Frontal cortex (tissue), 4 donors: ENCODE data around the gene LAG3. TPM values are rescaled to one million over a fixed set of nuclear protein-coding genes. Genes with fewer than 3 reads are reported as not detected.

ENCODE experiments used
- DNase-seq, 2 donors: peaks; one replicate each; pipeline ENCODE4 v3.0.0; 2012; ENCODE audit warnings: low spot score in 2 of 2
- FAIRE-seq: peaks from 2 replicates; lab custom pipeline; 2012; peaks lifted over from hg19 to GRCh38; lab: Jason Lieb, UNC
- total RNA-seq: library from RNA; depleted of rRNA; stranded (reverse); fragments of >200 nt; gene quantifications from one replicate; pipeline ENCODE4 v1.2.3, GENCODE V29; 2014
- donor health status: control.
- donor health status: control.
- donor health status: control.

Gene LAG3
- total RNA-seq, 1 donor from 2014 or later, result under 0.01 TPM

DNA sequence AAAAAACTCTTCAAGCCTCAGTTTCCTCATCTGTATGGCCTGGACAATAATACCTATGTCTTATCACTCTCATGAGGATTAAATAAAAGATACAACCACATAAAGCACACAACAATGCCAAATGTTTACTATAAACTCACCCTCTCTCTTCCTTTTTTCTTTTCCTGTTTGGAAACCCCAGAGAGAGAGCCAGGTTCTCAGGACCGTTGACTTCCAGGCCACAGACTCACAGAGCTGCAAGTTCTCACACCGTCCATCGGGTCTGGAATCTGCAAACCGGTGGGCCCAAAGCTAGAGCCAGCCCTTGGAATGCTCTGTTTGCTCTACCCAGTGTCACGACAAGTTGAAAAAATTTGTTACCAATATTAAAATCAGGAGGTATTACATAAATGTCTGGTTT, 12.4 kb downstream of the LAG3 start:
- DNase-seq, result no peak
- no peak for FAIRE-seq

DNA sequence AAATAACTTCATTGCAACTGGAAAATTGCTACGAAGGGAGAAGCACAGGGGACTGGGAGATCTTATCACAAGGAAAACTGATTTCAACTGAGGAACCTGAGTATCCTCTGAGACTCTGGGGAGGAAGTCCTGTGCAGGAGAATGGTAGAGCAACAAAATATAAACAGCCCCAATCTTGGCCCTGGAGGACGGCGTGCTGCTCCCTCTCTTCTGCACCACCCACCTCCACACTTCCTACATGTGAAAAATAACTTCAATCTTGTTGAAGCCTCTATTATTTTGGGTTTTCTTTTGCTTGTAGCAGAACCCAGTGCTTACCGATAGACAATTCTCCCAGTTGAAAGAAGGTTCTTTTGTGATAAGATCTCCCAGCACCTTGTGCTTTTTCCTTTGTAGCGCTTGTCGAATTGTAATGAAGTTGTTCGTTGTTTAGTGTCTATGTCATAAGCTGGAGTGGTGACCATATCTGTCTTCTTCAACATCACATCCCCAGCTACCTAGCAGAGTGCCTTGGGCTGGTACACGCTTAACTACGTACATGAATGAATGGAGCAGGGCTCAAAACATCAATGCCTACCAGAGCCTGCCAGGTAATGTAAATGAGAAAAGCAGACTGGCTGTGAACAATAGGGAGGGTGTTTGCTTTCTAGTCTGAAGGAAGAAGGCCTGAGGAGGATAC, 14.2 kb downstream of the LAG3 start:
- FAIRE-seq (no peak), DNase-seq (no peak)

GRCh38 chr12:6787309-6787708, 15.0 kb downstream of the LAG3 start:
- FAIRE-seq (no peak), DNase-seq (no peak)

DNA sequence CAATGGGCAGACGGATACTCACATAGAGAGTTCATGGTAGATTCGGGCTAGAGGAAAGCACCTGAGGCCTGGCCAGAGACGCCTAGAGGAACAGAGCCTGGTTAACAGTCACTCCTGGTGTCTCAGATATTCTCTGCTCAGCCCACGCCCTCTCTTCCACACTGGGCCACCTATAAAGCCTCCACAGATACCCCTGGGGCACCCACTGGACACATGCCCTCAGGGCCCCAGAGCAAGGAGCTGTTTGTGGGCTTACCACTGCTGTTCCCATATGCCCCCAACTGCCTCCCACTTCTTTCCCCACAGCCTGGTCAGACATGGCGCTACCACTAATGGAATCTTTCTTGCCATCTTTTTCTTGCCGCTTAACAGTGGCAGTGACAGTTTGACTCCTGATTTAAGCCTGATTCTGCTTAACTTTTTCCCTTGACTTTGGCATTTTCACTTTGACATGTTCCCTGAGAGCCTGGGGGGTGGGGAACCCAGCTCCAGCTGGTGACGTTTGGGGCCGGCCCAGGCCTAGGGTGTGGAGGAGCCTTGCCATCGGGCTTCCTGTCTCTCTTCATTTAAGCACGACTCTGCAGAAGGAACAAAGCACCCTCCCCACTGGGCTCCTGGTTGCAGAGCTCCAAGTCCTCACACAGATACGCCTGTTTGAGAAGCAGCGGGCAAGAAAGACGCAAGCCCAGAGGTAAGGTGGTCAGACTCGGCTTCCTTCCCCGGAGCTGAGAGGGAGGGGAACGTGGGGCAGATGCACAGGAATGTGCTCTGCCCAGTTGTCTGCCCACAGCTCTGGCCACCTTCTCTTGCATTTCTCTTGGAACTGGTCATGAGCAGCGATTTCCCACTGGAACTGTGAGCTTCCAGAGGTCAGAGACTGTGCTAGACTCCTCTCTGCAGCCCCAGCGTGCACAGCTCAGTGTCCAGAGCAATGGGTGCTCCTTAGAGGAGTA, 16.9 kb downstream of the LAG3 start, which contains the start of gene CD4:
TSS of gene CD4 (plus strand) at position 557 of the 953 bp plus-strand sequence. CDS start 10,611 bp downstream, outside the sequence.
- FAIRE-seq (no peak), DNase-seq (no peak)

DNA sequence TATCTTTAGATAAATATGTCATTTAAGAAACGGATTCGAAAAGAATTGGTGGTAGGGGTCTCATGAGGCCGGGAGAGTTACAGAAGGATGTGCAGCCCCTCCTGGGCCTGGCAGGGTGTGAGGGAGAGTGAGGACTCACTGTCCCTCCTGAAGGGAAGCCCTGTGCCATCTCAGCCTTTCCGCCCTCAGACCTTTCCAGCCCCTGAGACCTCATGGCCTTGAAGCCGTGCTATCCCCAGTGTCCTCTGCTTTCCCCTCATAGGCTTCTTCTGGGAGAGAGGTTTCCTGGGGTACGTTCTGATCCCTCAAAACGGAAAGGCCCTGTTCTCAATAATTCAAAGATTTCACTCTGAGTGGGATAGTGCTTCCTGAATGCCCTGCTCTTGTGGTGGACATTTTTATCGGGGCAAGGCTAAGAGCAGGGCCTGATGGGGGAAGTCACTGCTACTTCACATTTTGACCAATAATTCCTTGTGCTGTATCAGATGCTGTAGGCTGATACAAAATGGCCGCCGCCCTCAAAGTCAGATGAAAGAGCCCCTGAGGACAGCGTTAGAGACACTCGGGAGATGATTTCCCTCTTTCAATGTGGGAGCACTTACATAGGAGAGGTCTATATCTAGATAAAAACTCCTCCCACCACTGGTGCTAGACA, 18.3 kb downstream of the LAG3 start:
- DNase-seq (no peak), FAIRE-seq (no peak)

GRCh38 chr12:6791931-6792520, 19.7 kb downstream of the LAG3 start:
- DNase-seq, result no peak
- FAIRE-seq, result no peak

DNA sequence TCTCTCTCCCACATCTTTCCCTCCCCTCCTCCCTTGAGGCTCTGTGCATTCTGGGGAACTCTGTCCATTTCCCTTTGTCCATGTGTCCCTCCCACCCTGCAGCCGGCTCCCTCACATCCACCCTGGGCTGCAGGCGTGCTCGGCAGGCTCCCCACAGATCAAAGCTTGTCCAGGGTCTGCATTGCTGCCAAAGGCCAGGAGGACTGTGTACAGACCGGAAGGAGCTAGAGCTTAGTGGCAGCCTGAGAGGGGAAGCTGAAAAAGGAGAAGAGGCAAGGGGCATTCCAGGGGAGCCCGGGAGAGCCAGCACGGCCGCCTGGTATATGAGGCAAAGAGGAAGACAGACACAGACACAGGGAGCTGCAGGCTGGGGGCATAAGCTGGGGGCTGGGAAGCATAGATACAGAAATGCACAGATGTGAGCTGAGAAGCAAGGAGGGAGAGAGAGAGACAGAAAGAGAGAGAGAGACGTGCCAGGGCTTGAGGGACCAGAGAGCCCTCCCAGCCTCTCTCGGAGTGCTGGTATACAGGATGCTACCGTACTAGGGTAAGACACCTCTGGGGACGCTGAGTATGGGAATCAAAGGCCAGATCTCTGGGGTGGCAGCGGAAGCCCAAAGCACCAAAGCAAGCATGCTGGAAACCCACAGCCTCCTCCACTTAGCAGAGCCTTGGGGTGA, 20.3 kb downstream of the LAG3 start:
- FAIRE-seq, result no peak
- no peak for DNase-seq

- FAIRE-seq (no peak), DNase-seq (no peak)
Measured at GRCh38 chr12:6795088-6795487, 22.8 kb downstream of the LAG3 start.

GRCh38 chr12:6796576-6796975, 24.3 kb downstream of the LAG3 start:
- FAIRE-seq (no peak), DNase-seq (no peak)

DNA sequence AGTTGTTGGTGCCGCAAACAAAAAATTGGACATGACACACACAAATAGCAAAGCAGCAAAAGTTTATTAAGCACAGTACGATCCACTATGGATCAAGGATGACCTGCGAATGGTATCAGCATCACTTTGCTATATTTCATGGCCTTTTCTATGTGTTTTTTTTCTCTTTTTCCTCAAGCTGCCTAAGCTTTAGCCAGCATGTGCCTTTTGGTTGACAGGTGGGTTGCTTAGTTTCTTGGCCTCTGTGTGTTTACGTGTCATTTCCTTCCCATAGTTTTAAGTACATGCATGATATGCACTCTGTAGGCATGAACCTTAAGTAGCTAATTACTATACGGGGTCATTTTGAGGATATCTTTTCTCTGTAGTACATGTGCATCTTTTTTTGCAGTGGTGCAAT, 26.8 kb downstream of the LAG3 start:
- FAIRE-seq, result no peak
- DNase-seq, result no peak

- FAIRE-seq (no peak), DNase-seq (no peak)
Measured at GRCh38 chr12:6807170-6807569, 34.9 kb downstream of the LAG3 start.

DNA sequence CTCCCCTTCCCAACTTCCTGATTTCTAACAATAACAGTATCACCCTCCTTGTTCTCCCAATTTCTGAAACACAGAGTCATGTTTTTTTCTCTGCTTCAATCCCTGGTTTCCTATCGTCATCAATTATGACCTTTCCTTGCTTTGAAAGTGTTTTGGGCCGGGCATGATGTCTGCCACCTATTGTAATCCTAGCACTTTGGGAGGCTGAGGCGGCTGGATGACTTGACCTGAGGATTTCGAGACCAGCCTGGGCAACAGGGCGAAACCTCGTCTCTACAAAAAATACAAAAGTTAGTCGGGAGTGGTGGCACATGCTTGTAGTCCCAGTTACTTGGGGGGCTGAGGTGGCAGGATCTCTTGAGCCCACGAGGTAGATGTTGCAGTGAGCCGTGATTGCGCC, 36.7 kb downstream of the LAG3 start:
- DNase-seq (no peak), FAIRE-seq (no peak)

DNA sequence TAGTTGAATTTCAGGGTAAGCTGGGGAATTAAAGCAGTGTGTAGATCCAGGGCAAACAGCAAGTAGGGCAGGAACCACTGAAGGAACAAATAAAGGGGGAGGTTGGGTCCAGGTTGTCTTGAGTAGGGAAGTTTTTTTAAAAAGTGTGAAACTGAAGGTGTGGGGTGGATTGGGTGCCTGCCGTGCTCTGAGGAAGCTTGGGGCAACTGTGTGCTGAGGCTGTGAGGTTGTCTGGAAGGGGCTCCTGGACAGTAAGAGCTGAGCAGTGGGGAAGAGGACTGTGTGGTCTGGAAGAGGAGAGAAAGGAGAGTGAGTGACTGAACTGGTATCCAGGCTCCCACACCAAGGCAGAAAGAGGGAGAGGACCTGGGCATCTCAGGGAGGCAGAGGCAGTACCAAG, 38.4 kb downstream of the LAG3 start:
- no peak for FAIRE-seq

GRCh38 chr12:6813363-6813762, 41.0 kb downstream of the LAG3 start:
- FAIRE-seq, result no peak
- DNase-seq, result no peak

More for the DNA sequence above, 38.4 kb downstream of the LAG3 start:
- DNase-seq, result no peak

- FAIRE-seq, result no peak
- no peak for DNase-seq
Measured at GRCh38 chr12:6816598-6816997, 44.3 kb downstream of the LAG3 start.

DNA sequence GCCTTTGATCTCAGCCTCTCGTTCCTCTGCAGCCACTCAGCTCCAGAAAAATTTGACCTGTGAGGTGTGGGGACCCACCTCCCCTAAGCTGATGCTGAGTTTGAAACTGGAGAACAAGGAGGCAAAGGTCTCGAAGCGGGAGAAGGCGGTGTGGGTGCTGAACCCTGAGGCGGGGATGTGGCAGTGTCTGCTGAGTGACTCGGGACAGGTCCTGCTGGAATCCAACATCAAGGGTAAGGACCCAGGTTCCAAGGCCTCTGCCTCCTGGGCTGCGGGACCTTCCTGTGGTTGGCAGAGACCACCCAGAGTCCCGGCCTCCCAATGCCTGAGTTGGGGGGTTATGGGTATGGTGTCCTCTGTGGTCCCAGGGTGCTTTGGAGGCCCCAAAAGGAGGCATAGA, 44.8 kb downstream of the LAG3 start:
- FAIRE-seq (no peak), DNase-seq (no peak)

- no peak for DNase-seq
- no peak for FAIRE-seq
Measured at GRCh38 chr12:6817662-6818157, 45.4 kb downstream of the LAG3 start.

- DNase-seq, result no peak
Measured at GRCh38 chr12:6818222-6818621, 45.9 kb downstream of the LAG3 start.

DNA sequence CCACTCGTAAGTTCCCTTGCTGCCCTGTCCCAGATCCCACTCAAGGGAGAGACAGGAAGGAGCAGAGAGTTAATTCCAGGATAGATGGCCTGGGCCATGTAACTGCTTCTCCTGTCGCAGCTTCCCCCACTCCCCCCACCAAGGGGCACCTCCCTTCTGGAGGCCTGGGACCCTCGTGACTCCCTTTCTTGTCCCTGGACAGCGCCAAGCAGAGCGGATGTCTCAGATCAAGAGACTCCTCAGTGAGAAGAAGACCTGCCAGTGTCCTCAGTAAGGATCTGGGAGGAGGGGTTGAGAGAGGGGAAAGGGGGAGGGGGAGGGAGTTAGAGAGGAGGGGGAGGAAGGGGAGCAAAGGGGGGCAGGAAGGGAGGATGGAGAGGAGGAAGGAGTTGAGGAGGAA, 46.3 kb downstream of the LAG3 start:
- FAIRE-seq (no peak), DNase-seq (no peak)

More at GRCh38 chr12:6818222-6818621, 45.9 kb downstream of the LAG3 start:
- FAIRE-seq, result no peak
